NCI-H345 treated with DMSO at 0.1 percent for 48 hours (cell line): ENCODE measurements around the gene SP100.
"Not testable (repeated sequence)": the region's sequence is repeated elsewhere in the genome, so short reads cannot be mapped to it uniquely, and the experiment has no call there.

ENCODE experiments used
- DNase-seq: peaks from one replicate; lab custom pipeline; 2025; ENCODE audit not compliant: unreplicated experiment; lab: John Stamatoyannopoulos, UW

Gene SP100

GRCh38 chr2:230457073-230457768 is 41.2 kb downstream of the SP100 start:
- DNase-seq, result no peak

DNA sequence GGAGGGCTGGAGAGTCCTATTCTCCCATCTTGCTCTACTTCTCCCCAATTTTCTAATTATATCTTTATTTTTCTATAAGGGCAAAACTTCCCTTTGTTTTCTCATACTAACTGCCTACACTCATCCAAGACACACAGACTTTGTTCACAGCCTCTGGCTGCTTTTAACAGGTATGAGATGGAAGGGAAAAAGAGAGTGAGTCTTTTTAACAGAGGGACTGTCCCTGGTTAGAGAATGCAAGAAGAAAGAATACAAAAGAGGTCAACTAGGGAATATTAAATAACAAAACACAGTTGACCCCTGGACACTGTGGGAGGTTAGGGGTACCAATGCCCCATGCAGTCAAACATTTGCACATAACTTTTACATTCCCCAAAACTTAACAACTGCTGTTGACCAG is 41.8 kb downstream of the SP100 start:
- no peak for DNase-seq

GRCh38 chr2:230459216-230459615 is 43.2 kb downstream of the SP100 start:
- no peak for DNase-seq

DNA sequence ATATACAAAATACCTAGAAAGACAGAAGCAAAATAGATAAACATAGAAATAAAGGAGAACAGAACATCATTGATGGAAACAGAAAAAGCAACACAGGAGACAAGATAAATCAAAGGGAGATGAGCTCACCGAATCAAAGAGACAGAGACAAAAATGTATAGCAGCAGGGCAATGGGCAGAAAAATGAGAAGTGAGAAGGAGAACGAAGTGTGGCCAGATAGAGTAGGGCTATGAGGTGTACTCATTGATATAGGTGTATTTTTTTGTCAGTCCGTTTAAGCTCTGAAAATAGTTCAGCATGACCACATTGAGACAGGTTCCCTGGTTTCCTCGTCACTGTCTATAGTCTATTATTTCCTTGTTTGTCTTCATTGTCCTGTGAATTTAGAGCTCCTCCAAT is 55.1 kb downstream of the SP100 start:
- DNase-seq, result no peak

- no peak for DNase-seq
Measured at GRCh38 chr2:230472621-230473018, 56.6 kb downstream of the SP100 start.

DNA sequence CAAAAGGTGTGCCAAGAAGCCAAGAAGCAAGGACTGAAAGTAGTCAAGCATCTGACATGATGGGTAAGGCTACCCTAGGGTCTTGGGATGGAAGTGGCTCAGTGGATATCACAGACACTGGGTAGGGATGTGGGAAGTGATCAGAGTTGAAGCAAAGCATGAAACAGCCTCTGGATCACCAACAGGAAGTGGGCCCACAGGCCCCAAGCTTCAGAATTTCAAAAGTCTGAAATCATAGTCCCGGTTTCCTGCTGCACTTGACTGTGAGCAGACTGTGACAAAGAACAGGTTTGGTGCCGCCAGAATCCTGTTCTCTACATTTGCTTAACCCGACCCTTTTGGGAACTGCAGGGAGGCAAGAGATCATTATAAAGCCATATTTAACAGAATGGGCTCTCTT is 57.4 kb downstream of the SP100 start:
- no peak for DNase-seq

GRCh38 chr2:230475143-230475542 is 59.1 kb downstream of the SP100 start:
- DNase-seq, result no peak

- DNase-seq, result no peak
Measured at GRCh38 chr2:230485801-230486341, 69.9 kb downstream of the SP100 start.

- DNase-seq, result not testable (repeated sequence)
Measured at GRCh38 chr2:230491219-230491618, 75.2 kb downstream of the SP100 start.

DNA sequence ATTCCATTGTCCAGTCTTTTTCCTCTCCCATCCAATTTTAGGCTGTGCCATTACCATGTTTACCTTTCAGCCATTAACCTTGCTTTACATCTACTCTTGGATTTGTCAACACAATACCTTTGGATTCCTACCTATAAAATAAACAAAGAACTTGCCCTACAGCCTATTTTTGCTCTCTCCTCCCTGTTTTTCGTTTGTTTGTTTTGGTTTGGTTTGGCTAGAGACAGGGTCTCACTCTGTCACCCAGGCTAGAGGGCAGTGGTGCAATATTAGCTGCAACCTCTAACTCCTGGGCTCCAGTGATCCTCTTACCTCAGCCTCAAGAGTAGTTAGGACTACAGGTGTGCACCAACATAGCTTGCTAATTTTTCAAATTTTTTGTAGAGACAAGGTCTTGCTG is 76.1 kb downstream of the SP100 start:
- no peak for DNase-seq

DNA sequence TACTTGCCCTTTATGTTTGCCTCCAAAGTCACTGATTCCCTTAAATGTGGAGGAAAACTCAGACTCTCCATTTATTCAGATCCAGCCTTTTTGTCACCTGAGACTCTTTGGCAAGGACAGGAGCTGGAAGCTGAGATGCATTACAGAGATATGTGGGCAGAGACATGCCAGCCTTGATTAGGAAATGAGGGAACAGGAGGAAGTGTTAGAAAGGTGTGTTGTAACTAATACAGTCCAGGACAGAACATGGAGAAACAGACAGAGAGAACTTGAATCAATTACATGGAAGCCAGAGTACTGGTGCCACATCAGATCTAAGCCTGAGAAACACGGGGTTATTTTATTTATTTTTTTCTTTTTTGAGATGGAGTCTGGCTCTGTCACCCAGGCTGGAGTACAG is 79.0 kb downstream of the SP100 start:
- no peak for DNase-seq

DNA sequence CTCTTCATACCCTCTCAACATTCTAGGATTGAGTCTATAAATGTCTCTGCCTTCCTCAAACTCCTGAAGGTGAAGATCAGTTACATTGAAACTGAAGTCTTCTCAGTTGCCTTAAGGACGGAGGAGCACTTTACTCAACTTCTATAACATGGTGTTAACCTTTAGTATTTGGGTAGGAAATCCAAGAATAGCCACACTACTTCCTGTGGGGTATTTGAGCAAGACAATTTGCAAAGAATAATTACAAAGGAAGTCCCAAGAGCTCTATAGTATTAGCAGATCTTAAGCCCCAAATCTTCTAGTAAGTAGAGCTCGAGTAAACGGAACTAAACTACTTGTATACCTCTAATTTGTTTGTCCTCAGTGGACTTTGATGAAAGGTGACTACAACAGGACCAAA is 80.9 kb downstream of the SP100 start:
- no peak for DNase-seq

GRCh38 chr2:230498506-230499107 is 82.6 kb downstream of the SP100 start:
- DNase-seq, result no peak

- DNase-seq, result no peak
Measured at GRCh38 chr2:230502593-230502992, 86.6 kb downstream of the SP100 start.

DNA sequence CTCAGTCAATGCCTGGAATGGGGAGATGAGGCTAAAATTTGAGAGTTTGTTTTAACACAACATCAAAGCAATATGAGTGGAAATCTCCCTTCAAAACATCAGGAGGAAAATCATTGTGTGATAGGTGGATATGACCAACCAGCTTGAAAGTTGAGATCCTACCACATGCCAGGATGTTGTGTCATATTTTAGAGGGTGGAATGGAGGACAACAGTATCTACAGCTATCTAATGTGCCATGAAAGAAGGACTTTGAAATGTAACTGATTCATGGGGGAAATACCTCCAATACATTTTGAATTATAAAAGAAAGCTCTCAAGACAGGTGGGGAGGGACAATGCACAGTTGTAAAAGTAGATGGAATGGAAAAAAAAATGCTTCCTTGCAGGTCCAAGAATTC is 87.8 kb downstream of the SP100 start:
- no peak for DNase-seq

GRCh38 chr2:230505162-230505561 is 89.2 kb downstream of the SP100 start:
- no peak for DNase-seq

DNA sequence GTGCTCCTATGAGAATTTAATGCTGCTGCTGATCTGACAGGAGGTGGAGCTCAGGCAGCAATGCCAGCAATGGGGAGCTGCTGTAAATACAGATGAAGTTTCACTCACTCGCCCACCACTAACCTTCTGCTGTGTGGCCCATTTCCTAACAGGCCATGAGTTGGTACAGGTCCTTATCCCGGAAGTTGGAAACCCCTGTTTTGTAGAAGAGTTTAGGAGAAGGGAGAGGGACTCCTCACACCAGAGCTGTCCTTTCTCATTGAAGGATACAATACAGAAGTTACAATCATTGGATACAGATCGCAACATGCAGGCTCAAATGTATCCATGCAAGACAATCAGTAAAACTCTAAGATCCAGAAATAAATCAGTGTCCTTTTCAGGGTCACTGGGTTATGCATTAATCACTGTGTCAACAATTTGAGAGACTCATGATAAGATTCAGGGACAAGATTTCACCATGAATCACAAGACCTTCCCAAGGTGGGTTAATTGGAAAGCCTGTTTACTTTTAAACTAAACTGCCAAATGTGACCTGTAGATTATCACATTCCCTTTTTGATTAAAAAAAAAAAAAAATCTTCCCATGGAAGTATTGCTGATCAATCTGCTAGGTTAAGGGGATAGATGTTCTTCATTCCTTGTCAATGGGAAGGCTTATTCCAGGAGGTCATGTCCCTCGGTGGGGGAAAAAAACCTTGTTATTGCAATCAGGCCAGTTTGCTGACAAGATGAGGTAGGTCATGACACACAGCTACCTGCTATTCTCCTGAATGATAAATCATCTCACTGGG is 97.2 kb downstream of the SP100 start:
- no peak for DNase-seq

DNA sequence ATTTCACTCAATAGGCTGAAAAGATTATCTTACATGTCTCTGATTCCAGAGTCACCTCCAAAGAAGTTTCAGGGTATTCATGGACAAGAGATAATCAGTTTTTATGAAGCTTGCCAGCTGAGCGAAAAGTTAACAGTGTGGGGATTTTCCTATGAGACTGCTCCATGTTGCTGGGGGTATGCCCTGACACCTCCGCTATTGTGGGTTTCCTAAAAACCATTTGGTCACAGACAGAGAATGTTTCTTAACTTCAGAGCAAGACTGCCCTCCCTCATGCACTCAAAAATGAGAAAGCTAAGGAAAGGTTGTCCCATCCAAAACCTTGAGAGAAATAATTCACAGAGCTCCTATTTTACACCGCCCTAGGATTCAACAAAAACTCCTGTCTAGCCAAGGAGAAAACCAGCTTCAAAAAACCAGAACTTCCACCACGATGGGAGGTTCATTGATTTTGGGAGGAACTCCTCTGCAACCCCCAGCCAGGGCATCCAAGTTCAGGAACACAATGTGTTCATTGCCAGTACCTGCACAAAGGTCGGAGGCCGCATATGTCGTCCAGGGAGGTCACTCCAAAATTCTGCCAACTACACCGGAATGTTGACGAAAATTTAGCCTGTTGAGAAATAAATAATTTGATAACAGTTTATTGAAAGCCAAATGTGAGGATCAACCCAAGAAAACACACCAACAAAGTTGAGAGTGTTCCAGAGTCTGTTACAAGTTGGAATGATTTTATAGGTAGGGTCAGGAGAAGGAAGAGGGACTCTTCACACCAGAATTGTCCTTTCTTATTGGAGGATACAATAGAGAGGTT is 104.3 kb downstream of the SP100 start:
- DNase-seq, result no peak

DNA sequence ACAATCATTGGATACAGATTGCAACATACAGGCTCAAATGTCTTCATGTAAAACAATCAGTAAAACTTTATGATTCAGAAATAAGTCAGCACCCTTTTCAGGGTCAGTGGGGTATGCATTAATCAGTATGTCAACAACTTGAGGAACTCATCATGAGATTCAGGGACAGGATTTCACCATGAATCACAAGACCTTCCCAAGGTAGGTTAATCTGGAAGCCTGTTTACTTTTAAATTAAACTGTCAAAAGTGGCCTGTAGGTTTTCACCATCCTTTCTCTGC is 104.8 kb downstream of the SP100 start:
- DNase-seq, result no peak

DNA sequence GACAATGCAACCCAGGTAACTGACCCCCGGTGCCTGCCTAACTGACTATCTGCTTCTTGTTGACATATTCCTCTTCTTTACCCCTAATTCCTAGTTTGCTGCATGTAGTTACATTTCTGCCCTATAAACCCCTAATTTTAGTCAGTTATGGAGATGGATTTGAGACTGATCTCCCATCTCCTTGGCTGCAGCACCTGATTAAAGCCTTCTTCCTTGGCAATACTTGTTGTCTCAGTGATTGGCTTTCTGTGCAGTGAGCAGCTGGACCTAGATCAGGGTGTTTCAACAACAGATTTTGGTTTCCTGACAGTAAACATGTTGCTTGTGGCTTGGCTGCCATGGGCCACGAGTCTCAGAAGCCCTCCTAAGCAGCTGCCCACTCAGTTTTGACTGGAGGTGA is 105.4 kb downstream of the SP100 start:
- DNase-seq, result no peak

DNA sequence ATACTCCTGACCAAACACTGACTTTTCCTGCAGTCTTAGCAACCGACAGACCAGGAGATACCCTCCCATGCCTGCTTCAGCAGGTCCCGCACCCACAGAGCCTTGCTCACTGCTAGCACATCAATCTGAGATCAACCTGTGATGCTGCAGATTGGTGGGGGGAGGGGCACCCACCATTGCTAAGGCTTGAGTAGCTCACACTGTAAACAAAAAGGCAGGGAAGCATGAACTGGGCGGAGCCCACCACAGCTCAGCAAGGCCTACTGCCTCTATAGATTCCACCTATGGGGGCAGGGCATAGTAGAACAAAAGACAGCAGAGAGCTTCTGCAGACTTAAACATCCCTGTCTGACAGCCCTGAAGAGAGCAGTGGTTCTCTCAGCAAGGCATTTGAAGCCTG is 109.7 kb downstream of the SP100 start:
- DNase-seq, result no peak
